H1 (cell line): ENCODE measurements around the gene FGF11. TPM values are rescaled to one million over a fixed set of nuclear protein-coding genes. Genes with fewer than 3 reads are reported as not detected.

ENCODE experiments used
- ATF2 ChIP-seq: IDR thresholded peaks from 2 replicates; pipeline ENCODE4 v1.6.1; 2012; ENCODE audit warnings: low read length, inconsistent platforms
- ATF3 ChIP-seq: IDR thresholded peaks from 2 replicates; pipeline ENCODE4 v1.6.1; 2011; ENCODE audit warnings: low read depth, mild to moderate bottlenecking, low read length; ENCODE audit not compliant: insufficient read depth
- CEBPB ChIP-seq: IDR thresholded peaks from 2 replicates; pipeline ENCODE4 v1.6.1; 2012; ENCODE audit warnings: low read depth, low read length
- EP300 ChIP-seq, 2 experiments: IDR thresholded peaks; 1 replicate in 1 of 2; 2 replicates in 1 of 2; pipeline ENCODE4 v1.6.1; 2011 to 2012; ENCODE audit warnings: low read depth in 2 of 2, low read length in 2 of 2, mild to moderate bottlenecking in 2 of 2, borderline replicate concordance in 1 of 2, inconsistent platforms in 1 of 2, moderate library complexity in 1 of 2
- KDM5A ChIP-seq: fragments of 200-600 bp; IDR thresholded peaks from 2 replicates; pipeline ENCODE4 v1.7.1; 2012; ENCODE audit warnings: mild to moderate bottlenecking, low read length, inconsistent platforms, mixed read lengths
- RAD21 ChIP-seq, 2 experiments: IDR thresholded peaks in 1 of 2; conservative IDR thresholded peaks in 1 of 2; 2 replicates each; pipeline ENCODE4 v1.6.1; 2011; ENCODE audit warnings: low read depth in 2 of 2, low read length in 2 of 2, improper control_type of control experiment in 1 of 2, inconsistent platforms in 1 of 2, mild to moderate bottlenecking in 1 of 2, moderate library complexity in 1 of 2
- SUZ12 ChIP-seq: fragments of 200-600 bp; sonication (generic); IDR thresholded peaks from 2 replicates; pipeline ENCODE4 v1.6.1; 2012; ENCODE audit warnings: mild to moderate bottlenecking, inconsistent platforms, low read length, moderate library complexity, mixed read lengths
- TAF7 ChIP-seq: optimal IDR thresholded peaks from 2 replicates; pipeline ENCODE3; 2011; ENCODE audit warnings: low read depth, mild to moderate bottlenecking, inconsistent platforms, low read length, moderate library complexity, borderline replicate concordance
- USF2 ChIP-seq: IDR thresholded peaks from 2 replicates; pipeline ENCODE4 v1.6.1; 2011; ENCODE audit warnings: low read length, improper control_type of control experiment
- polyA plus RNA-seq, 7 experiments: library from polyadenylated mRNA; depleted of rRNA in 3 of 7; stranded (reverse) in 5 of 7; unstranded in 2 of 7; fragments of >200 nt in 5 of 7; fragments of 200-250 nt in 2 of 7; gene quantifications; 1 replicate in 5 of 7; 2 replicates in 1 of 7; 4 replicates in 1 of 7; pipeline versions ENCODE4 v1.2.1 to v1.2.3, GENCODE V29; 2011 to 2013; ENCODE audit warnings: missing spikeins in 2 of 7, mixed read lengths in 2 of 7
- total RNA-seq: library from RNA; stranded (reverse); fragmentation: NEBNext Ultra II Directional; extraction: Animal tissue kit (Norgen Biotek cat#: 25700); gene quantifications from 2 replicates; pipeline ENCODE4 v1.2.1, GENCODE V29; 2021

FGF11 gene
- total and polyA plus RNA-seq, 2 of the 8 experiments (the other 6 are each of a cell fraction or from before 2014, with no cell fraction given): 11.8 to 26.1 TPM

- TF ChIP-seq RAD21 (IDR thresholded peaks at IDR 0.05 in 1 of 2, conservative IDR thresholded peaks at IDR 0.05 in 1 of 2; ENCODE audit: low read depth in 2 of 2, low read length in 2 of 2) (no peak), SUZ12 (no peak), KDM5A (no peak), ATF2 (no peak), EP300 (IDR thresholded peaks at IDR 0.05; ENCODE audit: borderline replicate concordance in 1 of 2, low read depth in 2 of 2, low read length in 2 of 2) (no peak), TAF7 (no peak), USF2 (no peak), CEBPB (no peak), ATF3 (no peak)
- TF ChIP-seq, all 59 proteins: peak for 0
Measured at GRCh38 chr17:7389924-7390910, 49.1 kb upstream of the FGF11 start (continued).
